ENCODE data around the gene TMEM37. TPM values are rescaled to one million over a fixed set of nuclear protein-coding genes. Genes with fewer than 3 reads are reported as not detected.

The TMEM37 gene
- total RNA-seq, 1 experiment from 2014 or later: 4.2 TPM

DNA sequence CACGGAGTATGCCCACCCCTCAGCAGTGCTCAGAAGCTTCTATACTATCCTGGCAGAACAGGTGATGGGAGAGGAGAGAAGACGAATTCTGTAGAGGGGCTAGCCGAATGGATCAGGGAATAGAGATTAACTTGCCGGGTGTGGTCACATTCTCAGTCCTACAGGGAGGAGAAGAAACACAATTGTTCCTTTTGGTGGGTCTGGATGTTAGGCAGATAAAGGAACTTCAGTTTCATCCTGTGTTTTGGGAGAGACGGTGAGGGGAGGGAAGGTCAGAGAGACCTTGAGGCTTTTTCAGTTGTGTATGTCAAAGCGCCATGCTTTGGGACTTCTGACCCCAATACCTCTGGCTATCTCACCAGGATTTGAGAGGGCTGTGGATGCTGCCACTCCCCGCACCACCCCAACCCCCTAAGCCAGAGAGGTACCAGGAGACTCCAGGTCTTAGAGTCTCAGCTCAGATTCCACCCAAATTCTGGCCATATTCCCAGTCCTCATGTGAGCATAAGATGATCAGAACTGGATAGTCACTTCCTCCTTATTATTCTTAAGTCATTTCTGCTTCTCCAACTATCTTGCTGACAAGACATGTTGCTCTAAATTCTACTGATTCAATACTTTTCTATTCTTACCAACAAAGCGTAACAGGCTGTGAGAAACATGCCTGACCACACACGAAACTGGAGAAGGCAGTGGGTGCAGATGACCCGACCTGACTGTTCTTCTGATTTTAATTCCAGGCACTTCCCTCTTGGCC lies 2.3 kb upstream of the TMEM37 start:
- Histone ChIP-seq H2AK5ac (ENCODE audit: insufficient read length, low read length) (no peak overlapping the region), H2BK12ac (ENCODE audit: insufficient read length, low read depth, low read length) (no peak overlapping the region), H4K91ac (ENCODE audit: insufficient read length, low read depth, low read length) (no peak overlapping the region), H4K20me1 (ENCODE audit: control insufficient read depth, insufficient read depth, insufficient read length) (no peaks in the 10 kb centered on the region), H3K4me1 (ENCODE audit: insufficient read depth, low read length) (peaks cover 3% of the 10 kb centered on the region; the same call in 1 of the 2 replicates), H2BK15ac (ENCODE audit: low read depth, low read length) (no peak overlapping the region), H3K56ac (ENCODE audit: insufficient read length, low read depth, low read length) (no peak overlapping the region), H3K79me1 (ENCODE audit: insufficient read depth, low read depth, low read length, poor library complexity, severe bottlenecking) (no peaks in the 10 kb centered on the region), H3K23me2 (ENCODE audit: insufficient read length, low read depth, low read length, poor library complexity, severe bottlenecking) (peaks cover 6% of the 10 kb centered on the region), H2BK20ac (ENCODE audit: low read depth, low read length, poor library complexity, severe bottlenecking) (no peak overlapping the region), H3K27me3 (ENCODE audit: insufficient read depth, low read length) (no peaks in the 10 kb centered on the region; the same call in 1 of the 2 replicates), H3K4me2 (ENCODE audit: insufficient read depth, insufficient read length, low read length) (no peak overlapping the region), H3K79me2 (ENCODE audit: insufficient read depth, low read length) (no peaks in the 10 kb centered on the region), H3K27ac (ENCODE audit: insufficient read length, low read depth, low read length) (no peak overlapping the region), H3K9me3 (ENCODE audit: control insufficient read depth, low read depth, low read length) (no peaks in the 10 kb centered on the region), H3T11ph (ENCODE audit: low read length) (no peak overlapping the region), H2BK120ac (ENCODE audit: low read depth, low read length, poor library complexity, severe bottlenecking) (no peak overlapping the region), H3K14ac (ENCODE audit: insufficient read depth, low read length) (no peak overlapping the region), H2AFZ (ENCODE audit: low read length) (no peak overlapping the region), H3K9ac (ENCODE audit: extremely low read depth, insufficient read length, low read length) (no peak overlapping the region), H3K4ac (ENCODE audit: low read depth, low read length) (no peak overlapping the region), H4K8ac (replicated peaks; ENCODE audit: insufficient read length, low read depth, low read length) (no peak overlapping the region), H4K5ac (ENCODE audit: insufficient read length, low read depth, low read length) (no peak overlapping the region), H2BK5ac (ENCODE audit: insufficient read length, low read length) (no peak overlapping the region), H3K23ac (ENCODE audit: insufficient read length, low read depth, low read length) (no peak overlapping the region), H3K18ac (ENCODE audit: insufficient read length, low read depth, low read length) (no peak overlapping the region)
- Mint-ChIP-seq H3K4me1 (peaks cover 51 to 66% of the 10 kb centered on the region in 2 experiments), H3K36me3 (ENCODE audit: insufficient read depth in 1 of 3, low read depth in 3 of 3) (no peaks in the 10 kb centered on the region; a peak in 1 of 7 replicates), H3K27me3 (ENCODE audit: low read depth) (peaks cover 40% of the 10 kb centered on the region), H3K4me3 (no peak overlapping the region), H3K9me3 (no peaks in the 10 kb centered on the region), H3K27ac (no peak overlapping the region; a peak in 1 of 7 replicates)
- WGBS (ENCODE audit: extremely low coverage, insufficient read length, low lambda C conversion rate): no CpG with 5 or more reads among the region's 10 CpGs
- TF ChIP-seq CTCF (conservative IDR thresholded peaks at IDR 0.05): no peak
- DNase-seq: peak; percentile 18
